Tibial artery (tissue), 4 donors: ENCODE measurements around the gene SBDS.
"Not testable (repeated sequence)": the region's sequence is repeated elsewhere in the genome, so short reads cannot be mapped to it uniquely, and the experiment has no call there.

ENCODE experiments used
- DNase-seq, 2 donors: peaks; one replicate each; pipeline ENCODE4 v3.0.0-alpha.2; 2019
- H3K27ac ChIP-seq, 2 donors: fragments of 200-600 bp; sonication (generic) in 1 of 2; 1 replicate in 1 of 2; 2 replicates in 1 of 2; pipeline ENCODE4 v1.5.1; 2018 to 2019; ENCODE audit warnings: mild to moderate bottlenecking in 1 of 2
- H3K27me3 ChIP-seq, 2 donors: fragments of 200-600 bp; sonication (generic) in 1 of 2; one replicate each; pipeline versions ENCODE4 v1.5.1 to v1.6.0; 2016 to 2019
- H3K36me3 ChIP-seq, 3 donors: fragments of 200-600 bp; sonication (generic) in 2 of 3; one replicate each; pipeline ENCODE4 v1.5.1; 2016 to 2019; ENCODE audit warnings: mild to moderate bottlenecking in 2 of 3
- H3K4me1 ChIP-seq, 4 donors: fragments of 200-600 bp; sonication (generic) in 2 of 4; 1 replicate in 3 of 4; 2 replicates in 1 of 4; pipeline ENCODE4 v1.5.1; 2016 to 2019
- H3K4me3 ChIP-seq, 2 donors: fragments of 200-600 bp; sonication (generic) in 1 of 2; 1 replicate in 1 of 2; 2 replicates in 1 of 2; pipeline ENCODE4 v1.5.1; 2018 to 2019; ENCODE audit warnings: mild to moderate bottlenecking in 2 of 2
- H3K9me3 ChIP-seq, 3 donors: fragments of 200-600 bp; sonication (generic) in 1 of 3; one replicate each; pipeline ENCODE4 v1.5.1; 2016 to 2019
- intact Hi-C: fragments of 100-400 bp; cut with DNase I; formaldehyde crosslinking; loops from one replicate; pipeline ENCODE4 v1.15.0; 2023; ENCODE audit warnings: low total_unique reads
- TF ChIP-seq, protein P1 (sequence below), 2 experiments: fragments of 200-600 bp in 1 of 2; fragments of 450-650 bp in 1 of 2; IDR thresholded peaks; one replicate each; pipeline ENCODE4 v1.5.1; 2017 to 2019; ENCODE audit warnings: antibody characterized with exemption in 2 of 2, mild to moderate bottlenecking in 1 of 2, moderate library complexity in 1 of 2

SBDS gene

DNA sequence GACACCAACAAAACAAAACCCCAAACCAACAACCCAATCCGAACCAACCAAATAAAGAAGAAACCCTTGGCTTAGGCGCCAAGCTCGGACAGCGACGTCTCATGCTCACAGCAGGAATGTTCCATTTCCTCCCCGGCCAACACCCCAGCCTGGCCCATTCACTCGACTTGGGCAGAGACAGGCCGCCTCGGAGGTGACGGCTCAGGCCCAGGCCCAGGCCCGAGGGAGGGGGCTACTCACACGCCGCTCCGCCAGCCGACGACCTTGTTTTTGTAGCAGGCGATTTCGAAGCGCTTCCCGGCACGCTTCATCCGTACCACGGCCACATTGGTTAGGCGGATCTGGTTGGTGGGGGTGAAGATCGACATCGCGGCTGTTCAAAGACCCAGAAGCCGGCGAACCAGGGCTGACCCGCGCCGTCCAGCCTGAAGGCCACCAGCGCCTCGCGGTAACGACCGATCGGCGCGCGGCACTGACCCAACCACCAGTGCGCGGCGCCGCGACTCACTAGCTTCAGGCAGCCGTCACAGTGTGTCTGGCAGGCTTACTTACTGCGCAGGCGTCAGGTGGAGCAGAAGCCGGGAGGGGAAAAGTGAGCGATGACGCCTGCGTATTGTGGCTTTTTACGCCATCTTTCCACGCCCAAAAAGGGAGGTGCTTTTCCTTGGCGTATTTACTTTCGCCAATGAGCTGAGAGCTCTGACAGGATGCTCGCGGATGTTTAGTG is at the start of gene SBDS:
Gene SBDS (minus strand): TSS at position 537 of the 727 bp plus-strand sequence. CDS start 169 bp downstream, at position 368.
- H3K27me3 ChIP-seq, H3K9me3 ChIP-seq: not testable (repeated sequence)
- intact Hi-C loops, result loop anchor here (5.0 to 10.0 kb wide), 3 partner anchors 150 to 340 kb away; partner anchors contain the start of gene RABGEF1
- peak within 1 kb of the TSS; percentile 96 for H3K4me3 ChIP-seq
- H3K27ac ChIP-seq, result peak within 1 kb of the TSS; percentile 99 to 100
- H3K36me3 ChIP-seq, result peaks cover 35 to 51% (median 42%) of the 10 kb centered on the region in 3 donors
- peaks cover 0 to 40% (median 26%) of the 10 kb centered on the region in 4 donors for H3K4me1 ChIP-seq
- peak; percentile 93 to 98 for DNase-seq

DNA sequence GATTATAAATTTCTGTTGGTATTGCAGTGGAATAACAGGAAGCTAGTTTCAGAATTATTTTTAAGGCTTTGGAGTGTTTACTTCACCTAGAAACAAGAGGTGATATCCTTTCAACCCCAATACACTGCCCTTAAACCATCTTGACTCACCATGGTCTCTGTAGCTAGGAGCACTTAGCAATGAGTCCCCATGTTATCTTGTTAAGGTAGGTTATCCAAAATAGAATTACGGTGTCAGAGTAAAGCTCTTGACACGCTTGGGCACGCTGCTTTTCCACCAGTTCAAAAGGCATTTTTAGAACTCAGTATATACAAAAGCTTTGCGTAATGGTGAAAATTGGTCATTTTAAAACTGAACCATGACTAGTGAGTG is 48.2 kb upstream of the SBDS start:
- H3K9me3 ChIP-seq, H3K36me3 ChIP-seq, intact Hi-C loops, H3K27me3 ChIP-seq, DNase-seq, H3K4me3 ChIP-seq: not testable (repeated sequence)
- peaks cover 0 to 18% (median 4%) of the 10 kb centered on the region in 4 donors for H3K4me1 ChIP-seq
- peak overlapping the region; percentile 56 to 71 for H3K27ac ChIP-seq

DNA sequence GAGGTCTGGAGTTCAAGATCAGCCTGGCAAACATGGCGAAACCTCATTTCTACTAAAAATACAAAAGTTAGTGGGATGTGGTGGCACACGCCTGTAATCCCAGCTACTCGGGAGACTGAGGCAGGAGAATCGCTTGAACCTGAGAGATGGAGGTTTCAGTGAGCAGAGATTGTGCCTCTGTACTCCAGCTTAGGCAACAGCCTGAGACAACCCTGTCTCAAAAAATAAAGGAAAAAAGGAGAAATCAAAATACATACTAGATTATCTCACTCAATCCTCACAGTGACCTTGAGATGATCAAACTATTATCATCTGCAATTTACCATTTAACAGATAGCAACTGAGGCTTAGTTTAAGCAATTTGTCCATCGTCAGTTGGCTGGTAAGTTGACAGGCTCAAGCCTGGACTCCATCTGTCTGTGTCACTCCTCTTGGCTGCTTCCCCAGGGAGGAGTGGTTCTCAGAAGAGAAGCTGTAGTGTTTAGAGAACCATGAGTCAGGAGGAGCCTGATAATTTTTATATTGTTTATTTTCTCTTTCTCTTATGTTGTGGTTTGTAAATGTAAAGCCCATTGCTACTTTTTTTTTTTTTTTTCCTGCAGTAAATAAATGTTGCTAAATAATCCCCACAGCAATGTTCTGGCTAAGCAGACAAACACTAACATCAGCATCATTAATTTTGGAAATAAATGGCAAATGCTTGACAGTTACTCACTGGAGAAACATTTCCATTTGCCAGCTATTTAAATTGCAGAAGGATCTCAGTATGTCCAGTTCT is 47.6 kb upstream of the SBDS start:
- peak; percentile 69 to 83 for DNase-seq
- H3K4me3 ChIP-seq, intact Hi-C loops, H3K27me3 ChIP-seq, H3K9me3 ChIP-seq, H3K36me3 ChIP-seq: not testable (repeated sequence)
- Histone ChIP-seq H3K4me1 (peaks cover 0 to 18% (median 4%) of the 10 kb centered on the region in 4 donors), H3K27ac (peak overlapping the region; percentile 56 to 71)

DNA sequence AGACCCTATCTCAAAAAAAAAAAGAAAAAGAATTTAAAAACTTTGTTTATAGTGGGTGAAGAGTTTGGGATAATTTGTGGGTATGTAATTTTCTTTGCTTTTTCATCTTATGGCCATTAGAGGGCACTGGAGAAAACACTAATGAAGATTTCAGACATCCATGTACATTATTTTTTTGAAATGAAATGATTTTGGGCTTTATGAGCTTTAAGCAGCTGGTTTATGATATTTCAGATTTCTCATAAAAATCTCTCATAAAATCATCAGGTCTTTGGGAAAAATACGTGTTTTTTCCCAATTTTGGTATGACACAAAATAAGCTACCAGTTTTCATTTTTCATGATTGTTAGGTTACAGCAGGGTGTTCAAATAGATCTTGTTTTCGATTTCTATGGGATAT is 45.4 kb upstream of the SBDS start:
- H3K4me1 ChIP-seq, result peaks cover 0 to 18% (median 4%) of the 10 kb centered on the region in 4 donors
- H3K36me3 ChIP-seq, H3K4me3 ChIP-seq, H3K27me3 ChIP-seq, DNase-seq, H3K27ac ChIP-seq, intact Hi-C loops, H3K9me3 ChIP-seq: not testable (repeated sequence)
- TF ChIP-seq, protein P1, sequence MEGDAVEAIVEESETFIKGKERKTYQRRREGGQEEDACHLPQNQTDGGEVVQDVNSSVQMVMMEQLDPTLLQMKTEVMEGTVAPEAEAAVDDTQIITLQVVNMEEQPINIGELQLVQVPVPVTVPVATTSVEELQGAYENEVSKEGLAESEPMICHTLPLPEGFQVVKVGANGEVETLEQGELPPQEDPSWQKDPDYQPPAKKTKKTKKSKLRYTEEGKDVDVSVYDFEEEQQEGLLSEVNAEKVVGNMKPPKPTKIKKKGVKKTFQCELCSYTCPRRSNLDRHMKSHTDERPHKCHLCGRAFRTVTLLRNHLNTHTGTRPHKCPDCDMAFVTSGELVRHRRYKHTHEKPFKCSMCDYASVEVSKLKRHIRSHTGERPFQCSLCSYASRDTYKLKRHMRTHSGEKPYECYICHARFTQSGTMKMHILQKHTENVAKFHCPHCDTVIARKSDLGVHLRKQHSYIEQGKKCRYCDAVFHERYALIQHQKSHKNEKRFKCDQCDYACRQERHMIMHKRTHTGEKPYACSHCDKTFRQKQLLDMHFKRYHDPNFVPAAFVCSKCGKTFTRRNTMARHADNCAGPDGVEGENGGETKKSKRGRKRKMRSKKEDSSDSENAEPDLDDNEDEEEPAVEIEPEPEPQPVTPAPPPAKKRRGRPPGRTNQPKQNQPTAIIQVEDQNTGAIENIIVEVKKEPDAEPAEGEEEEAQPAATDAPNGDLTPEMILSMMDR (IDR thresholded peaks at IDR 0.05), result peak in 1 of 2 experiments; percentile 33

DNA sequence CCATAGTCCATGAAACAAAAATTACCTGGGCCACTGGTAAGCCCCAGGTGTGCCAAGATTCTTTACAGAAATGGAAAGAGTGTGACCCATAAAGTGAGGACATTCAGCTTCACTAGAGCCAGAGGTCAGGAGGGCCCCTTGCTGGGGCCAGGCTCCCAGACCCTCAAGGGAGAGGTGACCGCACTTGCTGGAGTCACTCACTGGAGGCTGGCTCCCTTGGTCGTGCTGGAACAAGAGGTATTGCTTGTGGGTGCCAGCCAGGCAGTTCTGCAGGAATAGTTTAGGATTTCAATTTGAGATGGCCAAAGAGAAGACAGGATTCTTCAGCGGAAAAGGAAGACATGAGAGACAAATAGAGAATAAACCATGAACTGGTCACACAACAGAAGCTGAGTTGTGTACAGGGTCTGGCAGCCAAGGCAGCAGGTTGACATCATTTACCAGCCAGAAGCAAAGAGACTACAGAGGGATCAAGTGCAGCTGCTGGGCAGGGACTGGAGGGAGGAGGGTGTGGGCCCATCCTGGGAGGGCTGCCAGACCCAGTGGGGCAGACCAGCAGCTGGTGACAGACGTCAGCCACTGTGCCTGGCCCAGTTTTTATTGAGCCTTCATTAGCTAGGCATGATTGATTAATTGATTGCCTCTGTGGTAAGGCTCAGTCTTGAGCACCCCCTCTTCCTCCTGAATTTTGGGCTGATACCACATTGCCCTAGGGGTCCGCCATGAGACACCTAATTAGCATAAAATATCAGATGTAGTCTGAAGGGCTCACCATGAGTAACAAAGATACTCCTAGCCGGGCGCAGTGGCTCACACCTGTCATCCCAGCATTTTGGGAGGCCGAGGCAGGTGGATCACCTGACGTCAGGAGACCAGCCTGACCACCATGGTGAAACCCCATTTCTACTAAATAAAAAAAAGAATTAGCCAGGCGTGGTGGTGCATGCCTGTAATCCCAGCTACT is 41.3 kb upstream of the SBDS start:
- DNase-seq, intact Hi-C loops, H3K4me1 ChIP-seq, H3K27me3 ChIP-seq, H3K4me3 ChIP-seq, H3K9me3 ChIP-seq, H3K27ac ChIP-seq: not testable (repeated sequence)
- peaks cover 5 to 24% (median 7%) of the 10 kb centered on the region in 3 donors for H3K36me3 ChIP-seq

DNA sequence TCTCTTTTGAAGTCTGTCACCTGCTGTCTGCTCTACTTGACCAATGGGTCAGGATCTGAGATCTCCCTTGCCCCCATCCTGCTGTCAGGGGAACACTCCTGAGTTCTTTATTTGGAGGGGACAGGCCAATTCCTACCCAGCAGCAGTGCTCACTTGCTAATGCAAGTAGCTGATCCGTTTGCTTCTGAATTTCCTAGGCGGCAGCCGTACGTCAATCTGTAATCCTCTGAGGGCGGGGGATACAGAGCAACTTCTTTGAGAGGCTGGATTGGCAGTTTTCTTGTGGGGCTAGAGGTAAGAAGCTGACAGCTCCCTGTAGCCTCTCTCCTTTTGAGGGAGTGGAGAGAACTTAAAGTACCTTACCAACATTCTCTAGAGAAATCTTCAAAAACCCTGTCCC is 37.9 kb upstream of the SBDS start:
- TF ChIP-seq, protein P1 (IDR thresholded peaks at IDR 0.05), result no peak
- Histone ChIP-seq H3K27ac (no peak overlapping the region), H3K27me3 (no peaks in the 10 kb centered on the region), H3K4me1 (no peaks in the 10 kb centered on the region), H3K4me3 (no peak overlapping the region), H3K36me3 (peaks cover 16 to 34% (median 18%) of the 10 kb centered on the region in 3 donors), H3K9me3 (no peaks in the 10 kb centered on the region)
- intact Hi-C loops, result no loop called here
- DNase-seq, result no peak

DNA sequence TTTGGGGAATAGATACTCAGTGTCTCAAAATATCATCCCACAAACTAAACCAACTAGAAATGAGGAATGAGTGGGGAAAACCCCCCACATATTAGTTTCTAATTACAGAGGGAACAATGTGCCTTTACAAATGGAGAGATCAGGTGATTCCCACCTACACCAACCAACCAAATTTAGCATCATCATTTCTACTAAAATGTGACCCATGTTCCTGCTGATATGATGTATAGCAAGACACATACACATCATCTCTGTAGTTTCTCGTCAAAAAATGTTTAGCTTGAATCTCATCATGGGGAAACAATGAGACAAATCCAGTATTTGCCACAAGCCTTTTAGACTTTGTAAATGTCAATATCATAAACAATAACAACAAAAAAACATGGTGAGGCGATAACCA is 36.3 kb upstream of the SBDS start:
- H3K36me3 ChIP-seq, result peaks cover 16 to 45% (median 19%) of the 10 kb centered on the region in 3 donors
- H3K27me3 ChIP-seq, intact Hi-C loops, H3K27ac ChIP-seq, DNase-seq, H3K4me1 ChIP-seq, H3K4me3 ChIP-seq, H3K9me3 ChIP-seq: not testable (repeated sequence)

DNA sequence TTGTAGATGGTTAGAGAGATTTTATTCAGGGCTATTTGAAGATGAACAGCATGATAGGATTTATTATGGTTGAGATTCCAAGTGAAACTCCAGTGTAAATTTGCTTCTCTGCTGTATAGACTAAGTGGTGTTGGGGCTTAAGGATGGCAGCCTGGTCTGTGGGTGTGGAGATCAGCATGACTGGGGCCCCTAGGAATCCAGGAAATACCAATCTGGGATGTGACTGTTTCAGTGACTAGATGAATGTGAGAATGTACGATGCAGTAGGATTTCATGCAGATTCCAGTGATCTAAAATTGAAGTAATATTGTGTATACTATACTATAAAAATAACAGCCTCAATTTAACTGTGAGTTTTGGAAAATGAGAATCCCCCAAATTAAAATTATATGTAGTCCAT is 30.1 kb upstream of the SBDS start:
- intact Hi-C loops, H3K9me3 ChIP-seq, H3K4me3 ChIP-seq: not testable (repeated sequence)

More for the DNA sequence above, 30.1 kb upstream of the SBDS start:
- H3K36me3 ChIP-seq, result peaks cover 31 to 77% (median 38%) of the 10 kb centered on the region in 3 donors
- not testable (repeated sequence) for H3K4me1 ChIP-seq, H3K27ac ChIP-seq, H3K27me3 ChIP-seq, DNase-seq
